ENCODE data around the gene GRIK1.

The GRIK1 gene

GRCh38 chr21:29511096-29511495 is 428.7 kb downstream of the GRIK1 start:
- no peak for DNase-seq

- no peak for DNase-seq
These were observed 430.7 kb downstream of the GRIK1 start for GRCh38 chr21:29509121-29509520.

GRCh38 chr21:29508301-29508700 is 431.5 kb downstream of the GRIK1 start:
- DNase-seq = no peak

GRCh38 chr21:29506947-29507346 is 432.8 kb downstream of the GRIK1 start:
- no peak for DNase-seq

- DNase-seq = no peak
These were observed 433.6 kb downstream of the GRIK1 start for GRCh38 chr21:29506214-29506613.

GRCh38 chr21:29504751-29505321 is 435.0 kb downstream of the GRIK1 start:
- DNase-seq = no peak

GRCh38 chr21:29501451-29501850 is 438.3 kb downstream of the GRIK1 start:
- no peak for DNase-seq

GRCh38 chr21:29499734-29500343 is 440.0 kb downstream of the GRIK1 start:
- peak; percentile 38 to 77 for DNase-seq

GRCh38 chr21:29499229-29499628 is 440.6 kb downstream of the GRIK1 start:
- no peak for DNase-seq

- DNase-seq = no peak
These were observed 443.5 kb downstream of the GRIK1 start for GRCh38 chr21:29496337-29496736.

GRCh38 chr21:29490016-29490415 is 449.8 kb downstream of the GRIK1 start:
- DNase-seq = no peak

GRCh38 chr21:29487154-29487553 is 452.6 kb downstream of the GRIK1 start:
- DNase-seq = no peak

Data from NCI-H524 (cell line).